C4-2B (cell line): ENCODE measurements around the gene CENPVL2.
"Not testable (repeated sequence)": the region's sequence is repeated elsewhere in the genome, so short reads cannot be mapped to it uniquely, and the experiment has no call there.

Source experiments
- CTCF ChIP-seq: fragments of 450-650 bp; conservative IDR thresholded peaks from 2 replicates; pipeline ENCODE4 v1.5.1; 2017; ENCODE audit warnings: mild to moderate bottlenecking
- ZFX ChIP-seq: fragments of 450-650 bp; IDR thresholded peaks from 2 replicates; pipeline ENCODE4 v1.6.1; 2017

GRCh38 chrX:51710277-51711164 is 27.9 kb upstream of the CENPVL2 start, which contains the start of gene CENPVL1:
- TF ChIP-seq CTCF, ZFX: not testable (repeated sequence)
